GM12892 (cell line): ENCODE results near the gene PRICKLE4.

Source experiments
- POLR2A ChIP-seq: IDR thresholded peaks from 2 replicates; pipeline ENCODE4 v1.6.1; 2011; ENCODE audit warnings: low read depth, low read length, control low read depth
- POLR2AphosphoS5 ChIP-seq: IDR thresholded peaks from 2 replicates; pipeline ENCODE4 v1.6.1; 2011; ENCODE audit warnings: low read depth, low read length, control low read depth
- TAF1 ChIP-seq: IDR thresholded peaks from 2 replicates; pipeline ENCODE4 v1.6.1; 2011; ENCODE audit warnings: low read depth, mild to moderate bottlenecking, control low read depth, low read length, borderline replicate concordance

GRCh38 chr6:41741625-41742490, 38.7 kb upstream of the PRICKLE4 start:
- no peak for TF ChIP-seq POLR2A
- no peak for TF ChIP-seq TAF1
- no peak for TF ChIP-seq POLR2AphosphoS5
